IMR-90 (cell line): ENCODE data around the gene GTPBP4. TPM values are rescaled to one million over a fixed set of nuclear protein-coding genes. Genes with fewer than 3 reads are reported as not detected.
"Not testable (repeated sequence)": the region's sequence is repeated elsewhere in the genome, so short reads cannot be mapped to it uniquely, and the experiment has no call there.

Experiments
- ATAC-seq: fragments of 200-7000 bp; cut with Tn5 transposase; 2 replicates; pipeline ENCODE4 v1.9.1; 2020; ENCODE audit warnings: low read depth, mild to moderate bottlenecking, moderate library complexity
- BruUV-seq: library from RNA; stranded (reverse); fragments of 400-500 nt; replicated peaks from 2 replicates; lab custom pipeline; 2021; lab: Mats Ljungman, UMichigan
- CTCF ChIA-PET: fragments of 300-600 bp; formaldehyde crosslinking; extraction: SDS; loops from one replicate; lab custom pipeline; 2021; ENCODE audit warnings: antibody characterized with exemption; lab: Yijun Ruan, JAX
- POLR2A ChIA-PET: fragments of 300-600 bp; sonication (Branson Sonifier 250); formaldehyde crosslinking; loops from one replicate; lab custom pipeline; 2022; ENCODE audit warnings: antibody characterized with exemption; ENCODE audit not compliant: unreplicated experiment; lab: Charles Lee
- DNase-seq: peaks from one replicate; pipeline ENCODE4 v3.0.0; 2013
- H2AFZ ChIP-seq: replicated peaks from 2 replicates; pipeline ENCODE3; 2013; ENCODE audit warnings: low read length, mild to moderate bottlenecking; ENCODE audit not compliant: poor library complexity
- H2AK5ac ChIP-seq: 2 replicates; pipeline ENCODE4 v1.6.1; 2013; ENCODE audit warnings: low read depth, low read length, inconsistent platforms
- H2AK9ac ChIP-seq: replicated peaks from 2 replicates; pipeline ENCODE3; 2013; ENCODE audit warnings: mild to moderate bottlenecking, low read depth, low read length, moderate library complexity; ENCODE audit not compliant: poor library complexity
- H2BK120ac ChIP-seq: 2 replicates; pipeline ENCODE4 v1.6.1; 2013; ENCODE audit warnings: low read depth, low read length, inconsistent platforms
- H2BK15ac ChIP-seq: 3 replicates; pipeline ENCODE4 v1.6.1; 2013; ENCODE audit warnings: low read depth, low read length, inconsistent platforms
- H2BK20ac ChIP-seq: 2 replicates; pipeline ENCODE4 v1.6.1; 2013; ENCODE audit warnings: low read depth, mild to moderate bottlenecking, inconsistent platforms, low read length, moderate library complexity
- H2BK5ac ChIP-seq: 2 replicates; pipeline ENCODE4 v1.6.1; 2013; ENCODE audit warnings: mild to moderate bottlenecking, low read depth, low read length, inconsistent platforms; ENCODE audit not compliant: poor library complexity, severe bottlenecking
- H3K14ac ChIP-seq: replicated peaks from 2 replicates; pipeline ENCODE4 v1.6.1; 2013; ENCODE audit warnings: low read depth, low read length, inconsistent platforms
- H3K18ac ChIP-seq: 2 replicates; pipeline ENCODE4 v1.6.1; 2013; ENCODE audit warnings: low read depth, low read length, control low read depth
- H3K23ac ChIP-seq: 2 replicates; pipeline ENCODE4 v1.6.1; 2013; ENCODE audit warnings: low read depth, low read length, inconsistent platforms
- H3K27ac ChIP-seq: 2 replicates; pipeline ENCODE4 v1.5.1; 2013; ENCODE audit warnings: mild to moderate bottlenecking, control low read depth, low read length; ENCODE audit not compliant: insufficient read depth
- H3K27me3 ChIP-seq: 2 replicates; pipeline ENCODE4 v1.6.1; 2013; ENCODE audit warnings: low read length; ENCODE audit not compliant: control insufficient read depth, insufficient read depth
- H3K36me3 ChIP-seq: 2 replicates; pipeline ENCODE4 v1.6.1; 2013; ENCODE audit warnings: low read length, mixed read lengths; ENCODE audit not compliant: control insufficient read depth, insufficient read depth
- H3K4ac ChIP-seq: 2 replicates; pipeline ENCODE4 v1.6.1; 2013; ENCODE audit warnings: low read depth, low read length, inconsistent platforms
- H3K4me1 ChIP-seq: 2 replicates; pipeline ENCODE4 v1.6.1; 2013; ENCODE audit warnings: low read length, mixed read lengths; ENCODE audit not compliant: control insufficient read depth, insufficient read depth
- H3K4me2 ChIP-seq: 2 replicates; pipeline ENCODE4 v1.6.1; 2013; ENCODE audit warnings: low read depth, mild to moderate bottlenecking, control low read depth, low read length, moderate library complexity
- H3K4me3 ChIP-seq: 2 replicates; pipeline ENCODE4 v1.5.1; 2013; ENCODE audit warnings: low read depth, mild to moderate bottlenecking, control low read depth, low read length, moderate library complexity; ENCODE audit not compliant: insufficient read depth
- H3K56ac ChIP-seq: 2 replicates; pipeline ENCODE4 v1.6.1; 2013; ENCODE audit warnings: low read length, inconsistent platforms; ENCODE audit not compliant: insufficient read depth; ENCODE audit errors: extremely low read depth
- H3K79me1 ChIP-seq, 2 experiments: 2 replicates each; pipeline ENCODE4 v1.6.1; 2013; ENCODE audit warnings: low read length in 2 of 2, inconsistent platforms in 1 of 2, low read depth in 1 of 2
- H3K9ac ChIP-seq: 2 replicates; pipeline ENCODE4 v1.6.1; 2013; ENCODE audit warnings: low read depth, low read length, control low read depth
- H3K9me1 ChIP-seq: 2 replicates; pipeline ENCODE4 v1.6.1; 2013; ENCODE audit warnings: low read length, inconsistent platforms; ENCODE audit not compliant: insufficient read depth
- H3K9me3 ChIP-seq: 2 replicates; pipeline ENCODE4 v1.6.1; 2013; ENCODE audit warnings: low read length; ENCODE audit not compliant: control insufficient read depth, insufficient read depth
- H4K20me1 ChIP-seq: 2 replicates; pipeline ENCODE4 v1.6.1; 2013; ENCODE audit warnings: low read length, inconsistent platforms; ENCODE audit not compliant: insufficient read depth
- H4K5ac ChIP-seq: 2 replicates; pipeline ENCODE4 v1.6.1; 2013; ENCODE audit warnings: mild to moderate bottlenecking, low read depth, low read length, control low read depth
- H4K8ac ChIP-seq, 2 experiments: 2 replicates each; pipeline ENCODE4 v1.6.1; 2013; ENCODE audit warnings: low read depth in 2 of 2, low read length in 2 of 2, control low read depth in 1 of 2, inconsistent platforms in 1 of 2
- H4K91ac ChIP-seq: 2 replicates; pipeline ENCODE4 v1.6.1; 2013; ENCODE audit warnings: low read depth, low read length, inconsistent platforms; ENCODE audit not compliant: insufficient read depth
- WGBS, 2 experiments: methylation state at CpG; one replicate each; pipeline versions ENCODE4 v1.1.5 to v1.1.7; 2013; ENCODE audit warnings: missing lambda C conversion rate in 2 of 2; ENCODE audit not compliant: insufficient read length in 1 of 2; ENCODE audit errors: extremely low coverage in 2 of 2; 5-methylcytosine and 5-hydroxymethylcytosine counted together
- dilution Hi-C: fragments of 300-500 bp; cut with HindIII; formaldehyde crosslinking; loops from one replicate; pipeline ENCODE4 v1.14.3; 2018; ENCODE audit warnings: low sequenced_read_pairs; ENCODE audit not compliant: unreplicated experiment
- in situ Hi-C: fragments of 300-500 bp; cut with MboI; formaldehyde crosslinking; loops from 3 replicates; pipeline ENCODE4 v1.14.3; 2019; ENCODE audit warnings: low sequenced_read_pairs, inconsistent platforms, mixed read lengths
- intact Hi-C: fragments of 100-400 bp; cut with micrococcal nuclease; formaldehyde crosslinking; loops from 2 replicates; pipeline ENCODE4 v1.10.0; 2022
- polyA plus RNA-seq, 3 experiments: library from polyadenylated mRNA; depleted of rRNA; stranded (reverse); fragments of >200 nt; gene quantifications; 2 replicates each; pipeline ENCODE4 v1.2.3, GENCODE V29; 2012; ENCODE audit warnings: low replicate concordance in 1 of 3
- total RNA-seq: library from RNA; depleted of rRNA; stranded (reverse); fragments of >200 nt; gene quantifications from 2 replicates; pipeline ENCODE4 v1.2.3, GENCODE V29; 2012

The GTPBP4 gene
- total and polyA plus RNA-seq, 2 of the 4 experiments (the other 2 are of a cell fraction) = 46.2 to 48.6 TPM

- H3K4ac ChIP-seq, H3K4me1 ChIP-seq, intact Hi-C loops, H3K9ac ChIP-seq, H4K20me1 ChIP-seq, POLR2A ChIA-PET, H2BK15ac ChIP-seq, H3K27me3 ChIP-seq, H3K9me1 ChIP-seq, H3K79me1 ChIP-seq, H4K5ac ChIP-seq, H3K4me3 ChIP-seq, H2BK120ac ChIP-seq, H3K23ac ChIP-seq, H3K14ac ChIP-seq, H3K9me3 ChIP-seq, CTCF ChIA-PET, BruUV-seq, H2AK9ac ChIP-seq, H2BK5ac ChIP-seq, H3K4me2 ChIP-seq, H2BK20ac ChIP-seq, H3K27ac ChIP-seq, H3K56ac ChIP-seq, dilution Hi-C loops, H2AK5ac ChIP-seq, H4K8ac ChIP-seq, H2AFZ ChIP-seq, ATAC-seq, H3K18ac ChIP-seq, in situ Hi-C loops, DNase-seq, H4K91ac ChIP-seq: not testable (repeated sequence)
- peaks cover 14% of the 10 kb centered on the region for H3K36me3 ChIP-seq
- no CpG with 5 or more reads among the region's 20 CpGs for WGBS, 2 experiments
These were observed 50.5 kb downstream of the GTPBP4 start for GRCh38 chr10:1038769-1039168.
